HEK293 (cell line): ENCODE data around the gene SYTL5.

ENCODE experiments used
- BCL11B ChIP-seq: fragments of 450-650 bp; formaldehyde crosslinking; IDR thresholded peaks from 2 replicates; pipeline ENCODE4 v1.5.1; 2016; ENCODE audit warnings: low read depth, missing biosample characterization, missing genetic modification characterization
- GLI4 ChIP-seq: fragments of 450-650 bp; formaldehyde crosslinking; IDR thresholded peaks from 2 replicates; pipeline ENCODE4 v1.5.1; 2016; ENCODE audit warnings: missing biosample characterization, missing genetic modification characterization
- HIC1 ChIP-seq: fragments of 450-650 bp; formaldehyde crosslinking; IDR thresholded peaks from 2 replicates; pipeline ENCODE4 v1.5.1; 2016; ENCODE audit warnings: missing biosample characterization, missing genetic modification characterization
- IKZF3 ChIP-seq: fragments of 450-650 bp; IDR thresholded peaks from 2 replicates; pipeline ENCODE4 v1.5.0; 2018; ENCODE audit warnings: missing biosample characterization, mild to moderate bottlenecking, missing genetic modification characterization, moderate library complexity
- KLF8 ChIP-seq: fragments of 450-650 bp; formaldehyde crosslinking; IDR thresholded peaks from 2 replicates; pipeline ENCODE4 v1.5.1; 2016; ENCODE audit warnings: missing biosample characterization, missing genetic modification characterization
- SP2 ChIP-seq: fragments of 450-650 bp; formaldehyde crosslinking; IDR thresholded peaks from 2 replicates; pipeline ENCODE4 v1.5.1; 2016; ENCODE audit warnings: missing biosample characterization, missing genetic modification characterization
- ZBTB17 ChIP-seq: fragments of 450-650 bp; formaldehyde crosslinking; IDR thresholded peaks from 2 replicates; pipeline ENCODE4 v1.5.1; 2016; ENCODE audit warnings: missing biosample characterization, missing genetic modification characterization
- ZBTB21 ChIP-seq: fragments of 450-650 bp; formaldehyde crosslinking; IDR thresholded peaks from 2 replicates; pipeline ENCODE4 v1.5.1; 2017; ENCODE audit warnings: missing biosample characterization, missing genetic modification characterization
- ZBTB7A ChIP-seq: fragments of 450-650 bp; formaldehyde crosslinking; IDR thresholded peaks from 2 replicates; pipeline ENCODE4 v1.5.1; 2016; ENCODE audit warnings: low read depth, missing biosample characterization, missing genetic modification characterization
- ZFHX2 ChIP-seq: fragments of 450-650 bp; formaldehyde crosslinking; conservative IDR thresholded peaks from 2 replicates; pipeline ENCODE4 v1.5.1; 2016; ENCODE audit warnings: missing biosample characterization, missing genetic modification characterization
- ZNF10 ChIP-seq: fragments of 450-650 bp; formaldehyde crosslinking; IDR thresholded peaks from 2 replicates; pipeline ENCODE4 v1.5.1; 2017; ENCODE audit warnings: missing biosample characterization, missing genetic modification characterization
- ZNF133 ChIP-seq: fragments of 450-650 bp; formaldehyde crosslinking; IDR thresholded peaks from 2 replicates; pipeline ENCODE4 v1.5.1; 2016; ENCODE audit warnings: missing biosample characterization, missing genetic modification characterization
- ZNF16 ChIP-seq: fragments of 450-650 bp; formaldehyde crosslinking; IDR thresholded peaks from 2 replicates; pipeline ENCODE4 v1.5.1; 2016; ENCODE audit warnings: low read depth, missing biosample characterization, missing genetic modification characterization
- ZNF169 ChIP-seq: fragments of 450-650 bp; formaldehyde crosslinking; IDR thresholded peaks from 2 replicates; pipeline ENCODE4 v1.5.1; 2016; ENCODE audit warnings: missing biosample characterization, missing genetic modification characterization
- ZNF175 ChIP-seq: fragments of 450-650 bp; formaldehyde crosslinking; IDR thresholded peaks from 2 replicates; pipeline ENCODE4 v1.5.1; 2016; ENCODE audit warnings: missing biosample characterization, missing genetic modification characterization
- ZNF184 ChIP-seq: fragments of 450-650 bp; IDR thresholded peaks from 2 replicates; pipeline ENCODE4 v1.5.1; 2018; ENCODE audit warnings: missing biosample characterization, mild to moderate bottlenecking, missing genetic modification characterization
- ZNF223 ChIP-seq: fragments of 450-650 bp; formaldehyde crosslinking; IDR thresholded peaks from 2 replicates; pipeline ENCODE4 v1.5.1; 2016; ENCODE audit warnings: missing biosample characterization, missing genetic modification characterization
- ZNF24 ChIP-seq: fragments of 450-650 bp; formaldehyde crosslinking; IDR thresholded peaks from 2 replicates; pipeline ENCODE4 v1.5.1; 2016; ENCODE audit warnings: missing biosample characterization, missing genetic modification characterization
- ZNF266 ChIP-seq: fragments of 450-650 bp; formaldehyde crosslinking; IDR thresholded peaks from 2 replicates; pipeline ENCODE4 v1.5.1; 2016; ENCODE audit warnings: missing biosample characterization, missing genetic modification characterization, low read depth
- ZNF274 ChIP-seq, 2 experiments: fragments of 200-500 bp in 1 of 2; fragments of 450-650 bp in 1 of 2; sonication (Bioruptor generic) in 1 of 2; formaldehyde crosslinking in 1 of 2; IDR thresholded peaks; 2 replicates each; pipeline versions ENCODE4 v1.5.1 to v1.6.1; 2014 to 2016; ENCODE audit warnings: borderline replicate concordance in 1 of 2, inconsistent platforms in 1 of 2, low read length in 1 of 2, missing biosample characterization in 1 of 2, missing genetic modification characterization in 1 of 2
- ZNF354C ChIP-seq: fragments of 450-650 bp; formaldehyde crosslinking; IDR thresholded peaks from 2 replicates; pipeline ENCODE4 v1.5.1; 2016; ENCODE audit warnings: missing biosample characterization, missing genetic modification characterization, low read depth, borderline replicate concordance
- ZNF530 ChIP-seq: fragments of 450-650 bp; formaldehyde crosslinking; IDR thresholded peaks from 2 replicates; pipeline ENCODE4 v1.5.1; 2016; ENCODE audit warnings: low read depth, missing biosample characterization, missing genetic modification characterization
- ZNF544 ChIP-seq: fragments of 450-650 bp; formaldehyde crosslinking; IDR thresholded peaks from 2 replicates; pipeline ENCODE4 v1.5.0; 2017; ENCODE audit warnings: missing biosample characterization, missing genetic modification characterization
- ZNF621 ChIP-seq: fragments of 450-650 bp; formaldehyde crosslinking; IDR thresholded peaks from 2 replicates; pipeline ENCODE4 v1.5.1; 2017; ENCODE audit warnings: missing biosample characterization, missing genetic modification characterization
- ZNF692 ChIP-seq: fragments of 450-650 bp; formaldehyde crosslinking; IDR thresholded peaks from 2 replicates; pipeline ENCODE4 v1.5.1; 2016; ENCODE audit warnings: missing biosample characterization, missing genetic modification characterization
- ZNF76 ChIP-seq: fragments of 450-650 bp; formaldehyde crosslinking; IDR thresholded peaks from 2 replicates; pipeline ENCODE4; 2016; ENCODE audit warnings: low read depth, missing biosample characterization, missing genetic modification characterization, borderline replicate concordance
- ZNF837 ChIP-seq: fragments of 450-650 bp; formaldehyde crosslinking; IDR thresholded peaks from 2 replicates; pipeline ENCODE4 v1.5.1; 2016; ENCODE audit warnings: missing biosample characterization, missing genetic modification characterization
- TF ChIP-seq, protein P1 (sequence below): fragments of 450-650 bp; formaldehyde crosslinking; IDR thresholded peaks from 2 replicates; pipeline ENCODE4 v1.5.1; 2016; ENCODE audit warnings: missing biosample characterization, missing genetic modification characterization, borderline replicate concordance
- TF ChIP-seq, protein P2 (sequence below): fragments of 450-650 bp; formaldehyde crosslinking; IDR thresholded peaks from 2 replicates; pipeline ENCODE4 v1.5.0; 2017; ENCODE audit warnings: missing biosample characterization, missing genetic modification characterization, borderline replicate concordance
- TF ChIP-seq, protein P3 (sequence below): fragments of 450-650 bp; formaldehyde crosslinking; IDR thresholded peaks from 2 replicates; pipeline ENCODE4 v1.5.1; 2017; ENCODE audit warnings: missing biosample characterization, mild to moderate bottlenecking, missing genetic modification characterization, moderate library complexity

The SYTL5 gene

DNA sequence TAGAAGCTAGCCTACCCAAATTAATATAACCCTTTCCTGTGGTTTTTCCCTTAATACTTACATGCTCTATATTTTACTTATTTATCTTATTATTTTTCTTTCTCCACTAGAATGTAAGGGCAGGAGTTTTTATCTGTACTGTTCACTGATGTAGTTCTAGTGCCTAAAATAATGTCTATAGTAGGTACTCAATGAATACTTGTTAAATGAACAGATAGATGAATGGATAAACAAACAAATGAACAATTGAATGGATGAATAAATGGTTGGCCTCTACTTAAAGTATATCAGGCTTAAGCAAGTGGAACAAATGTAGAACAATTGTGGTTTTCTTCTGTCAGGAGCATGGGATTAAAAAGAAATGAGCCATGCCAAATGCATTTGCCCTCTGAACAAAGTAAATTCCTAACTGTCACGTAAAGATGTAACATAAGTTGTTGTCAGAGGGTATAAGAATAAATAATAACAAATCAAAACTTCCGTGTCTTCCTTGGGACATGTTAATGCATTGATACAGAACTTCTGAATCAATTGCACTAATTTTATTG, 54.1 kb downstream of the SYTL5 start (continued):
- TF ChIP-seq, protein P1, sequence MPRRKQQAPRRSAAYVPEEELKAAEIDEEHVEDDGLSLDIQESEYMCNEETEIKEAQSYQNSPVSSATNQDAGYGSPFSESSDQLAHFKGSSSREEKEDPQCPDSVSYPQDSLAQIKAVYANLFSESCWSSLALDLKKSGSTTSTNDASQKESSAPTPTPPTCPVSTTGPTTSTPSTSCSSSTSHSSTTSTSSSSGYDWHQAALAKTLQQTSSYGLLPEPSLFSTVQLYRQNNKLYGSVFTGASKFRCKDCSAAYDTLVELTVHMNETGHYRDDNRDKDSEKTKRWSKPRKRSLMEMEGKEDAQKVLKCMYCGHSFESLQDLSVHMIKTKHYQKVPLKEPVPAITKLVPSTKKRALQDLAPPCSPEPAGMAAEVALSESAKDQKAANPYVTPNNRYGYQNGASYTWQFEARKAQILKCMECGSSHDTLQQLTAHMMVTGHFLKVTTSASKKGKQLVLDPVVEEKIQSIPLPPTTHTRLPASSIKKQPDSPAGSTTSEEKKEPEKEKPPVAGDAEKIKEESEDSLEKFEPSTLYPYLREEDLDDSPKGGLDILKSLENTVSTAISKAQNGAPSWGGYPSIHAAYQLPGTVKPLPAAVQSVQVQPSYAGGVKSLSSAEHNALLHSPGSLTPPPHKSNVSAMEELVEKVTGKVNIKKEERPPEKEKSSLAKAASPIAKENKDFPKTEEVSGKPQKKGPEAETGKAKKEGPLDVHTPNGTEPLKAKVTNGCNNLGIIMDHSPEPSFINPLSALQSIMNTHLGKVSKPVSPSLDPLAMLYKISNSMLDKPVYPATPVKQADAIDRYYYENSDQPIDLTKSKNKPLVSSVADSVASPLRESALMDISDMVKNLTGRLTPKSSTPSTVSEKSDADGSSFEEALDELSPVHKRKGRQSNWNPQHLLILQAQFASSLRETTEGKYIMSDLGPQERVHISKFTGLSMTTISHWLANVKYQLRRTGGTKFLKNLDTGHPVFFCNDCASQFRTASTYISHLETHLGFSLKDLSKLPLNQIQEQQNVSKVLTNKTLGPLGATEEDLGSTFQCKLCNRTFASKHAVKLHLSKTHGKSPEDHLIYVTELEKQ (tag by site-specific recombination): peak; percentile 97
- TF ChIP-seq SP2 (tag by site-specific recombination) (peak; percentile 38; the same call in 1 of the 2 replicates), ZNF24 (peak; percentile 87; the same call in 1 of the 2 replicates), ZNF544 (tag by site-specific recombination) (no peak), ZNF354C (no peak), ZNF16 (no peak), HIC1 (tag by site-specific recombination) (no peak), IKZF3 (tag by site-specific recombination) (peak; percentile 93), ZBTB7A (tag by site-specific recombination) (no peak), ZNF169 (tag by site-specific recombination) (no peak), BCL11B (tag by site-specific recombination) (no peak), GLI4 (tag by site-specific recombination) (no peak), ZNF266 (no peak), ZNF837 (tag by site-specific recombination) (no peak), ZNF76 (tag by site-specific recombination) (no peak), ZNF621 (tag by site-specific recombination) (no peak), KLF8 (tag by site-specific recombination) (peak; percentile 95), ZNF692 (tag by site-specific recombination) (no peak), ZNF133 (tag by site-specific recombination) (no peak), ZNF10 (tag by site-specific recombination) (no peak), ZNF530 (tag by site-specific recombination) (no peak), ZBTB17 (tag by site-specific recombination) (no peak; the same call in 1 of the 2 replicates), ZNF274 (IDR thresholded peaks at IDR 0.05; ENCODE audit: low read length) (no peak), ZNF274 (tag by site-specific recombination; IDR thresholded peaks at IDR 0.05; ENCODE audit: borderline replicate concordance) (no peak), ZFHX2 (tag by site-specific recombination) (no peak), ZNF223 (tag by site-specific recombination) (no peak), ZBTB21 (tag by site-specific recombination) (0 out of 2 replicates have a peak, but pooled peaks have one; percentile 9), ZNF184 (no peak), ZNF175 (no peak)
- TF ChIP-seq, protein P2, sequence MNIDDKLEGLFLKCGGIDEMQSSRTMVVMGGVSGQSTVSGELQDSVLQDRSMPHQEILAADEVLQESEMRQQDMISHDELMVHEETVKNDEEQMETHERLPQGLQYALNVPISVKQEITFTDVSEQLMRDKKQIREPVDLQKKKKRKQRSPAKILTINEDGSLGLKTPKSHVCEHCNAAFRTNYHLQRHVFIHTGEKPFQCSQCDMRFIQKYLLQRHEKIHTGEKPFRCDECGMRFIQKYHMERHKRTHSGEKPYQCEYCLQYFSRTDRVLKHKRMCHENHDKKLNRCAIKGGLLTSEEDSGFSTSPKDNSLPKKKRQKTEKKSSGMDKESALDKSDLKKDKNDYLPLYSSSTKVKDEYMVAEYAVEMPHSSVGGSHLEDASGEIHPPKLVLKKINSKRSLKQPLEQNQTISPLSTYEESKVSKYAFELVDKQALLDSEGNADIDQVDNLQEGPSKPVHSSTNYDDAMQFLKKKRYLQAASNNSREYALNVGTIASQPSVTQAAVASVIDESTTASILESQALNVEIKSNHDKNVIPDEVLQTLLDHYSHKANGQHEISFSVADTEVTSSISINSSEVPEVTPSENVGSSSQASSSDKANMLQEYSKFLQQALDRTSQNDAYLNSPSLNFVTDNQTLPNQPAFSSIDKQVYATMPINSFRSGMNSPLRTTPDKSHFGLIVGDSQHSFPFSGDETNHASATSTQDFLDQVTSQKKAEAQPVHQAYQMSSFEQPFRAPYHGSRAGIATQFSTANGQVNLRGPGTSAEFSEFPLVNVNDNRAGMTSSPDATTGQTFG: peak; percentile 72; the same call in 1 of the 2 replicates
- TF ChIP-seq, protein P3, sequence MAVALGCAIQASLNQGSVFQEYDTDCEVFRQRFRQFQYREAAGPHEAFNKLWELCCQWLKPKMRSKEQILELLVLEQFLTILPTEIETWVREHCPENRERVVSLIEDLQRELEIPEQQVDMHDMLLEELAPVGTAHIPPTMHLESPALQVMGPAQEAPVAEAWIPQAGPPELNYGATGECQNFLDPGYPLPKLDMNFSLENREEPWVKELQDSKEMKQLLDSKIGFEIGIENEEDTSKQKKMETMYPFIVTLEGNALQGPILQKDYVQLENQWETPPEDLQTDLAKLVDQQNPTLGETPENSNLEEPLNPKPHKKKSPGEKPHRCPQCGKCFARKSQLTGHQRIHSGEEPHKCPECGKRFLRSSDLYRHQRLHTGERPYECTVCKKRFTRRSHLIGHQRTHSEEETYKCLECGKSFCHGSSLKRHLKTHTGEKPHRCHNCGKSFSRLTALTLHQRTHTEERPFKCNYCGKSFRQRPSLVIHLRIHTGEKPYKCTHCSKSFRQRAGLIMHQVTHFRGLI (tag by site-specific recombination): peak; percentile 86
